HCT116 (cell line): ENCODE results near the gene AIDA. TPM values are rescaled to one million over a fixed set of nuclear protein-coding genes. Genes with fewer than 3 reads are reported as not detected.

Experiments
- ATAC-seq: fragments of 200-7000 bp; cut with Tn5 transposase; 2 replicates; pipeline ENCODE4 v1.9.1; 2020; ENCODE audit warnings: mild to moderate bottlenecking, moderate library complexity
- BruUV-seq: library from RNA; stranded (reverse); fragments of 400-500 nt; replicated peaks from 2 replicates; lab custom pipeline; 2021; lab: Mats Ljungman, UMichigan
- CTCF ChIA-PET: fragments of 300-600 bp; sonication (Branson Sonifier 250); formaldehyde crosslinking; loops from one replicate; lab custom pipeline; 2021; ENCODE audit warnings: antibody characterized with exemption; lab: Charles Lee
- POLR2A ChIA-PET: fragments of 300-600, 350-600 bp; sonication (Branson Sonifier 250); formaldehyde crosslinking; loops from one replicate; lab custom pipeline; 2021; ENCODE audit warnings: antibody characterized with exemption; lab: Charles Lee
- RAD21 ChIA-PET, 2 experiments: fragments of 300-600 bp; sonication (Branson Sonifier 250); formaldehyde crosslinking; loops; one replicate each; lab custom pipeline; 2023; ENCODE audit warnings: low total read pairs in 2 of 2; ENCODE audit not compliant: uncharacterized antibody in 2 of 2, unreplicated experiment in 2 of 2, low non-redundant PET in 1 of 2; lab: Charles Lee
- DNase-seq: peaks from one replicate; pipeline ENCODE4 v3.0.0-alpha.2; 2010; ENCODE audit warnings: low read depth, low spot score
- H2AFZ ChIP-seq: fragments of 200-600 bp; shearing (Covaris generic), sonication (generic); 2 replicates; pipeline ENCODE4 v1.6.1; 2017; ENCODE audit warnings: low read depth, mixed run types, mixed read lengths, antibody characterized with exemption, low read length; ENCODE audit not compliant: poor library complexity, severe bottlenecking
- H3K27ac ChIP-seq: 2 replicates; pipeline ENCODE4 v1.5.1; 2012; ENCODE audit warnings: low read depth, low read length
- H3K27me3 ChIP-seq: fragments of 200-600 bp; sonication (generic); 2 replicates; pipeline ENCODE4 v1.6.1; 2016; ENCODE audit warnings: mixed run types, low read length, mixed read lengths; ENCODE audit not compliant: insufficient read depth
- H3K36me3 ChIP-seq, 2 experiments: fragments of 200-500 bp in 1 of 2; fragments of 200-600 bp in 1 of 2; sonication (Bioruptor generic) in 1 of 2; sonication (generic) in 1 of 2; 2 replicates each; pipeline versions ENCODE4 v1.5.1 to v1.6.1; 2014 to 2016; ENCODE audit warnings: low read length in 2 of 2, inconsistent platforms in 1 of 2, mixed read lengths in 1 of 2, mixed run types in 1 of 2; ENCODE audit not compliant: insufficient read depth in 2 of 2, control insufficient read depth in 1 of 2
- H3K4me1 ChIP-seq, 2 experiments: fragments of 200-600 bp in 1 of 2; sonication (generic) in 1 of 2; 2 replicates each; pipeline versions ENCODE4 v1.5.1 to v1.6.1; 2012 to 2017; ENCODE audit warnings: low read length in 2 of 2, inconsistent platforms in 1 of 2, mild to moderate bottlenecking in 1 of 2, mixed read lengths in 1 of 2, mixed run types in 1 of 2, moderate library complexity in 1 of 2; ENCODE audit not compliant: insufficient read depth in 2 of 2, control insufficient read depth in 1 of 2
- H3K4me2 ChIP-seq: fragments of 200-600 bp; sonication (generic); 2 replicates; pipeline ENCODE4 v1.6.1; 2017; ENCODE audit warnings: mixed run types, low read length, mixed read lengths
- H3K4me3 ChIP-seq, 2 experiments: fragments of 200-600 bp in 1 of 2; sonication (generic) in 1 of 2; replicated peaks in 1 of 2; 2 replicates each; pipeline ENCODE4 v1.5.1; 2011 to 2016; ENCODE audit warnings: low read length in 2 of 2, control low read depth in 1 of 2, low read depth in 1 of 2, mild to moderate bottlenecking in 1 of 2, mixed read lengths in 1 of 2, mixed run types in 1 of 2
- H3K79me2 ChIP-seq: fragments of 200-600 bp; sonication (generic); 2 replicates; pipeline ENCODE4 v1.6.1; 2017; ENCODE audit warnings: mild to moderate bottlenecking, mixed run types, low read length, moderate library complexity, mixed read lengths; ENCODE audit not compliant: insufficient read depth
- H3K9ac ChIP-seq: fragments of 200-600 bp; sonication (generic); 2 replicates; pipeline ENCODE4 v1.6.1; 2016; ENCODE audit warnings: low read length, mixed read lengths
- H3K9me2 ChIP-seq: fragments of 200-600 bp; sonication (generic), shearing (Covaris generic); 2 replicates; pipeline ENCODE4 v1.6.1; 2017; ENCODE audit warnings: mixed run types, mild to moderate bottlenecking, moderate library complexity; ENCODE audit not compliant: insufficient read depth
- H3K9me3 ChIP-seq, 2 experiments: fragments of 200-500 bp in 1 of 2; fragments of 200-600 bp in 1 of 2; sonication (Bioruptor generic) in 1 of 2; sonication (generic) in 1 of 2; 2 replicates each; pipeline ENCODE4 v1.6.1; 2014 to 2017; ENCODE audit warnings: low read length in 2 of 2, mixed read lengths in 2 of 2, inconsistent platforms in 1 of 2, low read depth in 1 of 2, mild to moderate bottlenecking in 1 of 2, mixed run types in 1 of 2, moderate library complexity in 1 of 2; ENCODE audit not compliant: control insufficient read depth in 1 of 2, insufficient read depth in 1 of 2
- H4K20me1 ChIP-seq: fragments of 200-600 bp; sonication (generic), shearing (Covaris generic); 2 replicates; pipeline ENCODE4 v1.6.1; 2017; ENCODE audit warnings: mixed run types, mild to moderate bottlenecking, moderate library complexity; ENCODE audit not compliant: insufficient read depth
- CEBPB ChIP-seq: IDR thresholded peaks from 2 replicates; pipeline ENCODE4 v1.6.1; 2012; ENCODE audit warnings: low read depth
- EGR1 ChIP-seq: IDR thresholded peaks from 2 replicates; pipeline ENCODE4 v1.6.1; 2012; ENCODE audit warnings: low read depth
- ELF1 ChIP-seq: IDR thresholded peaks from 2 replicates; pipeline ENCODE4 v1.6.1; 2012; ENCODE audit warnings: low read depth, borderline replicate concordance
- EZH2phosphoT487 ChIP-seq: fragments of 200-600 bp; IDR thresholded peaks from 2 replicates; pipeline ENCODE4 v1.6.1; 2018; ENCODE audit warnings: antibody characterized with exemption, borderline replicate concordance
- FOSL1 ChIP-seq: IDR thresholded peaks from 2 replicates; pipeline ENCODE4 v1.6.1; 2012; ENCODE audit warnings: low read depth
- JUND ChIP-seq: IDR thresholded peaks from 2 replicates; pipeline ENCODE4 v1.6.1; 2012
- RAD21 ChIP-seq: IDR thresholded peaks from 2 replicates; pipeline ENCODE4 v1.6.1; 2012; ENCODE audit warnings: low read depth, mild to moderate bottlenecking
- REST ChIP-seq: IDR thresholded peaks from 2 replicates; pipeline ENCODE4 v1.6.1; 2012; ENCODE audit warnings: low read depth
- YY1 ChIP-seq: IDR thresholded peaks from 2 replicates; pipeline ENCODE4 v1.6.1; 2011; ENCODE audit warnings: low read length, low read depth, moderate library complexity, mild to moderate bottlenecking; ENCODE audit not compliant: insufficient replicate concordance; ENCODE audit errors: extremely low read depth
- intact Hi-C: fragments of 100-400 bp; cut with micrococcal nuclease; formaldehyde crosslinking; loops from 2 replicates; pipeline ENCODE4 v1.10.0; 2022
- total RNA-seq: library from RNA; stranded (reverse); gene quantifications from one replicate; pipeline ENCODE4 v1.2.1, GENCODE V29; 2021; ENCODE audit not compliant: unreplicated experiment

AIDA gene
- total RNA-seq, 1 experiment from 2014 or later, result 53.2 TPM

- Histone ChIP-seq H3K4me3 (no peak overlapping the region), H3K27me3 (no peaks in the 10 kb centered on the region), H4K20me1 (no peaks in the 10 kb centered on the region), H3K4me2 (no peak overlapping the region), H2AFZ (no peak overlapping the region), H3K9me2 (no peaks in the 10 kb centered on the region), H3K9ac (no peak overlapping the region), H3K4me1 (no peaks in the 10 kb centered on the region), H3K27ac (no peak overlapping the region), H3K36me3 (peaks cover 0 to 4% of the 10 kb centered on the region in 2 experiments; a peak in 1 of 4 replicates), H3K79me2 (no peaks in the 10 kb centered on the region), H3K9me3 (no peaks in the 10 kb centered on the region)
- no peak for ATAC-seq
- intact Hi-C loops, result loop anchor here (2.0 kb wide), 1 partner anchor 943 kb away; no protein-coding TSS in a partner anchor
- ChIA-PET RAD21 (no interaction called here), POLR2A (no interaction called here), CTCF (no interaction called here)
- BruUV-seq, result no TSS peak
- no peak for TF ChIP-seq ELF1
- no peak for TF ChIP-seq YY1
- no peak for DNase-seq
Observed at GRCh38 chr1:222739929-222740328, 27.6 kb upstream of the AIDA start.

- Histone ChIP-seq H3K4me2 (no peak overlapping the region), H2AFZ (no peak overlapping the region), H3K9me3 (no peaks in the 10 kb centered on the region), H3K4me1 (no peaks in the 10 kb centered on the region), H3K4me3 (no peak overlapping the region), H3K36me3 (peaks cover 4 to 6% of the 10 kb centered on the region in 2 experiments; a peak in 2 of 4 replicates), H4K20me1 (no peaks in the 10 kb centered on the region), H3K79me2 (no peaks in the 10 kb centered on the region), H3K9me2 (no peaks in the 10 kb centered on the region), H3K27ac (no peak overlapping the region), H3K27me3 (no peaks in the 10 kb centered on the region), H3K9ac (no peak overlapping the region)
- ChIA-PET POLR2A (no interaction called here), RAD21 (interaction anchor here in 1 of 2 experiments (0.8 kb wide), 1 partner anchor 343 kb away, joined by 3 read pairs; no protein-coding TSS in a partner anchor), CTCF (interaction anchor here (0.9 to 1.4 kb wide), 3 partner anchors 10 to 385 kb away, joined by 3 to 8 read pairs (median 4); no protein-coding TSS in a partner anchor)
- TF ChIP-seq ELF1 (no peak), JUND (no peak), CEBPB (no peak), EGR1 (no peak), FOSL1 (no peak), EZH2phosphoT487 (no peak), REST (no peak), RAD21 (no peak)
- DNase-seq (no peak), ATAC-seq (no peak)
- BruUV-seq, result no TSS peak
- intact Hi-C loops, result loop anchor here (2.0 kb wide), 1 partner anchor 943 kb away; no protein-coding TSS in a partner anchor
Observed at GRCh38 chr1:222739465-222739864, 27.2 kb upstream of the AIDA start.
